ENCODE data around the gene NTN4. TPM values are rescaled to one million over a fixed set of nuclear protein-coding genes. Genes with fewer than 3 reads are reported as not detected.
A peak's percentile ranks its signal among the peaks of the same experiment; 100 is the strongest.

Gene NTN4
- total and polyA plus RNA-seq, 12 donors: 10.1 to 62.5 (median 42.4) TPM

DNA sequence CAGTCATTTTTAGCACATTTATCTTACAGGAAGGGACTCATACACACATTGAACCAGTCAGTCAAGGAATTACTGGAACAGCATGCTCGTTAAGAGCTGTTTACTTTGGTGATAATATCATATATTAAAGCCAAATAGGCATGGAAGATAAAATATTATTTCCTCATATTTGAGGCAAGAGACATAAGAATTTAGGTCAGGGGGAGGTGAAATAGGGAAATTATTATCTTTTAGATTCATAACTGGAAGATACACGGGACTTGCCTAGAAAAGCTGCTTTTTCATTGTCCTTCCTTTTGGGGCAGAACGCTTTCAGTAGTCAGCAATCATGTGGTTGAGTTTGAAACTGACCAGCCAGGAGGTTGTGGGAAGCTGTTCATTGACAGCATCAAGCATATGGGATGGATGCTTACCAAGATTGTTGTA lies 72.5 kb downstream of the NTN4 start:
- Histone ChIP-seq H3K36me3 (replicated peaks in 1 of 2) (no peaks in the 10 kb centered on the region), H3K4me3 (no peak overlapping the region), H3K4me1 (replicated peaks in 1 of 2) (no peaks in the 10 kb centered on the region), H3K9me3 (replicated peaks in 1 of 3) (no peaks in the 10 kb centered on the region), H3K27ac (peak overlapping the region in 1 of 5 donors; percentile 20), H3K27me3 (no peaks in the 10 kb centered on the region)
- DNase-seq: no peak
- intact Hi-C loops (cut with DNase I): no loop called here
- 55 to 64% (median 61%) methylated on average over 3 of the region's 3 CpGs for WGBS, 4 donors
- no peak for TF ChIP-seq POLR2A (IDR thresholded peaks at IDR 0.05)

DNA sequence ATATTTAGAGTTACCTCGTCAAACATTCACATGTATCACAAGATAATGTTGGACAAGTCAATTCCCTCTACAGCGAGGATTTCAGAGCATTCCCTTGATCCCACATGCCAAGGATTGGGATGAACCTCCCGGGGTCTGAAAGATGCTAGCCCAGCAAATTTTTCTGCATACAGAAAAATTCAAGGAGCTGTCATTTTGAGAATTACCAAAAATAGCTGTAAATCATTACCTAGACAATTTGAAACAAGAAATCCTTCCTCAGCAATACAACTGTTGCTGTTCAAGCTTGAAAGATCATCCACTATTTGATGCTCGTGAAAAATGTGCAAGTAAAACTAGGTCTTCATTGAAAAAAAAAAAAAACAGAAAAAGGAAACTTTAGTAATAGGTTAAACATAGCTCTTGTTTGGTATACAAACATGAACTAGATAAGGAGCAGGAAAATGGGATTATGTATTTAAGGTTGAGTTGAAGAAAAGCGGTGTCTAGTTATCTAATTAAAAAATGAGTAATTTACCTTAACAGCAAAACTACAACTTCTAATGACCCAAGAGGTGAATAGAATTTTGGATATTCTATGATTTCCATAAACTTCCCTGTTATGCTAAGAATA lies 73.1 kb downstream of the NTN4 start:
- H3K4me1 ChIP-seq (replicated peaks in 1 of 2): no peaks in the 10 kb centered on the region
- H3K27me3 ChIP-seq: no peaks in the 10 kb centered on the region
- H3K4me3 ChIP-seq: no peak overlapping the region
- H3K9me3 ChIP-seq (replicated peaks in 1 of 3): no peaks in the 10 kb centered on the region
- TF ChIP-seq POLR2A (IDR thresholded peaks at IDR 0.05): no peak
- TF ChIP-seq, protein P1, sequence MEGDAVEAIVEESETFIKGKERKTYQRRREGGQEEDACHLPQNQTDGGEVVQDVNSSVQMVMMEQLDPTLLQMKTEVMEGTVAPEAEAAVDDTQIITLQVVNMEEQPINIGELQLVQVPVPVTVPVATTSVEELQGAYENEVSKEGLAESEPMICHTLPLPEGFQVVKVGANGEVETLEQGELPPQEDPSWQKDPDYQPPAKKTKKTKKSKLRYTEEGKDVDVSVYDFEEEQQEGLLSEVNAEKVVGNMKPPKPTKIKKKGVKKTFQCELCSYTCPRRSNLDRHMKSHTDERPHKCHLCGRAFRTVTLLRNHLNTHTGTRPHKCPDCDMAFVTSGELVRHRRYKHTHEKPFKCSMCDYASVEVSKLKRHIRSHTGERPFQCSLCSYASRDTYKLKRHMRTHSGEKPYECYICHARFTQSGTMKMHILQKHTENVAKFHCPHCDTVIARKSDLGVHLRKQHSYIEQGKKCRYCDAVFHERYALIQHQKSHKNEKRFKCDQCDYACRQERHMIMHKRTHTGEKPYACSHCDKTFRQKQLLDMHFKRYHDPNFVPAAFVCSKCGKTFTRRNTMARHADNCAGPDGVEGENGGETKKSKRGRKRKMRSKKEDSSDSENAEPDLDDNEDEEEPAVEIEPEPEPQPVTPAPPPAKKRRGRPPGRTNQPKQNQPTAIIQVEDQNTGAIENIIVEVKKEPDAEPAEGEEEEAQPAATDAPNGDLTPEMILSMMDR (IDR thresholded peaks at IDR 0.05): no peak
- H3K27ac ChIP-seq: no peak overlapping the region
- intact Hi-C loops (cut with DNase I): no loop called here
- no peak for DNase-seq
- WGBS, 4 donors: 85 to 90% (median 87%) methylated on average over 5 of the region's 5 CpGs
- no peaks in the 10 kb centered on the region for H3K36me3 ChIP-seq (replicated peaks in 1 of 2)

DNA sequence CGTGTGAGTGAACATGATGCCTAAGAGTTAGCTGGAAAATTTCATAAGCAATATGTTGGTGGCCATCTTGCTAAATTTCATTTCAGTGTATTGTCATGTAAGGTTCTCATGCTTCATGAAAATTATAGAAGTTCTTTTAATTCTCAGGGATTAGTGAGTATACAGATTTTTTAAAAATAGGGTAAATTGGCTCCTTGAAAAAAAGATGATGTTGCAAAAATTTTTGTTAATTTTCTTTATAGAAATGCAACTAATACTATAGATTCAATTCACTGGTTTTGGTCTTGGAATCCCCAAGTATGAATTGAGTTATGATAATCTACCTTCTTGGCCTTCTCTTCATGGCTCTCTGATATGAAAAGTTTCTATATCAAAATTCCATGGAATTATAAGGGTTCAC lies 75.4 kb downstream of the NTN4 start:
- no peak overlapping the region for H3K27ac ChIP-seq
- DNase-seq: no peak
- intact Hi-C loops (cut with DNase I): no loop called here
- TF ChIP-seq POLR2A (IDR thresholded peaks at IDR 0.05): no peak
- TF ChIP-seq, protein P1 (IDR thresholded peaks at IDR 0.05): no peak
- no peak overlapping the region for H3K4me3 ChIP-seq
- H3K27me3 ChIP-seq: no peaks in the 10 kb centered on the region
- no peaks in the 10 kb centered on the region for H3K36me3 ChIP-seq (replicated peaks in 1 of 2)
- no peaks in the 10 kb centered on the region for H3K9me3 ChIP-seq (replicated peaks in 1 of 3)
- no peaks in the 10 kb centered on the region for H3K4me1 ChIP-seq (replicated peaks in 1 of 2)
- WGBS, 4 donors: 88 to 100% (median 94%) methylated on average over 1 of the region's 1 CpG

DNA sequence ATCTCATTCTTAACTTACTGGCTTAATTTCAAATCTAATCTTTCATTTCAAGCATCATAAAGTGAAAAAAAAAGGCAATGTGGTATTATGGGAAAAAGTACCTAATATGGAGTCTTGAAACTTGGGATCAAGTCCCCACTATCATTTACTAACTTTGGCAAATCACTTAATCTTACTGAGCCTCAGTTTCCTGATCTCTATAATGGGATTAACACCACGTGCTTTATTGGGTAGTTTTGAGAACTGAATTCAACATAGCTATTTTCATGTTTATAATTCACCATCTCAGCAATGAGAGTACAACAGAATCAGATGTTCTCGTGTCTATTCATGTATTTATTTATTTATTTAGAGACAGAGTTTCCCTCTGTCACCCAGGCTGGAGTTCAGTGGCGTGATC lies 78.3 kb downstream of the NTN4 start:
- Histone ChIP-seq H3K4me1 (replicated peaks in 1 of 2) (peaks cover 0 to 5% of the 10 kb centered on the region in 2 donors), H3K27me3 (no peaks in the 10 kb centered on the region), H3K4me3 (no peak overlapping the region), H3K36me3 (replicated peaks in 1 of 2) (no peaks in the 10 kb centered on the region), H3K9me3 (replicated peaks in 1 of 3) (no peaks in the 10 kb centered on the region), H3K27ac (no peak overlapping the region)
- intact Hi-C loops (cut with DNase I): no loop called here
- TF ChIP-seq POLR2A (IDR thresholded peaks at IDR 0.05): no peak
- TF ChIP-seq, protein P1 (IDR thresholded peaks at IDR 0.05): no peak
- no peak for DNase-seq
- 94 to 98% (median 94%) methylated on average over 3 of the region's 3 CpGs for WGBS, 4 donors

DNA sequence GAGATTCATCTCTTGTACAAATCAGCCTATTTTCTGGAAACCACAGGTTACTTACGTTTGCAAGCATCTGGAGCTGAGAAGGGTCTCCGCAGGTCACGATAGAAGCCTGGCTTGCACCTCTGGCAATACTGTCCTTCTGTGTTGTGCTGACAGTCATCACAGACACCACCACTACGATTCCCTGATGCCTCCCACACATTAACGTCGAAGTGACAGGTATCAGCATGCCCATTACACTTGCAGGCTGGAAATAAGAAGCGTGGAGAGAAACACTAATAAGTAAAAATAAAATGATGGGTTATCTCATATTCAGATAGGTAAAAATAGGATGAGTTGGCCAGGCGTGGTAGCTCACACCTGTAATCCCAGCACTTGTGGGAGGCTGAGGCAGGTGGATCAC lies 80.2 kb downstream of the NTN4 start:
- no peak for TF ChIP-seq POLR2A (IDR thresholded peaks at IDR 0.05)
- TF ChIP-seq, protein P1 (IDR thresholded peaks at IDR 0.05): no peak
- Histone ChIP-seq H3K4me1 (replicated peaks in 1 of 2) (peaks cover 0 to 5% of the 10 kb centered on the region in 2 donors), H3K27me3 (no peaks in the 10 kb centered on the region), H3K9me3 (replicated peaks in 1 of 3) (no peaks in the 10 kb centered on the region), H3K27ac (no peak overlapping the region), H3K36me3 (replicated peaks in 1 of 2) (no peaks in the 10 kb centered on the region), H3K4me3 (no peak overlapping the region)
- intact Hi-C loops (cut with DNase I): no loop called here
- no peak for DNase-seq
- WGBS, 4 donors: 94 to 96% (median 95%) methylated on average over 8 of the region's 8 CpGs
